Glomerular visceral epithelial cell (primary cell): ENCODE measurements around the gene LRIT1.

Source experiments
- DNase-seq: peaks from one replicate; pipeline ENCODE4 v3.0.0-alpha.2; 2016; ENCODE audit errors: extremely low spot score

LRIT1 gene

DNA sequence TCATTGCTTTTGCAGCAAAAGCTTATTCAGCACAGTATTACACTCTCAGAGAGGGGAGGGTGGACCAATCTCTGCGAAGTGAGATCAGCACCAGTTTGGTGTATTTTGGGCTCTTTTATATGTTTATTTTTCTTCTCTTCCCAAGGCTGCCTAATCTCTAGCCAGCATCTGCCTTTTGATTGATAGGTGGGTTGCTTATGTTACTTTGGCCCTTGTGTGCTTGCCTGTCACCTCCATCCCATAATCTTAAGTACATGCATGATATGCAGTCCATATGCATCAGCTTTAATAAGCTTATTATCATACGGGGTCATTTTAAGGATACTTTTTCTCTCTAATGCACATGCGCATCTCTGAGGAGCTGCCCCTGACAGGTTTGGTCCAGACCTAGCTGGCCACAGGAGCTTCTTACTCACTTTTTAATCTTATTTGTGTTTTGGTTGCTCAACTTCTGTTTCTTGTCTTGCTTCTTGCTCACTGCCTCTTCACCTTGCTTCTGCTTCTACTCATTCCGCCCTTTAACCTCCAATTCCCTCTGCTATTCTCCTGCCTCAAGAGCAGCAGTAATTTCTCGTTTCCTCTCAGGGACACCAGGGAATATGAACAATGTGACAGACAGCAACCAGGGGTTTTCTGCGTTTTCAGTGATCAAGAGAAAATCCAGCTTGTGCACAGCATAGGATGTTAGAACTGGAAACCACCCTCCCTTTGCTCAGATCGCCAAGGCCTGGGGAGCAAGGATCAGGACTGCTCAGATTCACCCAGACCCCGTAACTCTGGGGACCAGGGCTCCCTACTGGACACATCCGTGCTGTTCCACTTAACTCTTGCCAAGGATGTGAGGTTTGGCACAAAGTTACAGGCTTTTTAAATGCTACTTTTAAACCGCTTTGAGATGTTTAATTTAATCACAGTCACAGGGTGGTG is 13.5 kb upstream of the LRIT1 start:
- DNase-seq = no peak

DNA sequence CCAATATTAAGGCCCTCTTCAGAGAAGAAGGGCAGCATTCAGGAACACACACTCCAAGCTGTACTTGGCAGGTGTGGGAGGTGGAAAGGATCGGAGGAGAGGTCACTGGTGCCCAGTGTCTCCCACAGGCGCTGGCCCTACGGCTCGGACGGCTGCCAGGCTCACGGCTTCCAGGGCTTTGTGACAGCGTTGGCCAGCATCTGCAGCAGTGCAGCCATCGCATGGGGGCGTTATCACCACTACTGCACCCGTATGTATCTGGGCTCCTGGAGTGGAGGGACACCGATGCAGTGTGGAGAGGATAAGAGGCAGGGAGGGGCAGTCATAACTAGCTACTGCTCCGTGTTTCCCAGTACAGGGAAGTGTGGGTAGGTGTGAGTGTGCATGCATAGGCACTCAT is 7.4 kb upstream of the LRIT1 start:
- no peak for DNase-seq

GRCh38 chr10:84247496-84247895 is 6.2 kb upstream of the LRIT1 start:
- no peak for DNase-seq

DNA sequence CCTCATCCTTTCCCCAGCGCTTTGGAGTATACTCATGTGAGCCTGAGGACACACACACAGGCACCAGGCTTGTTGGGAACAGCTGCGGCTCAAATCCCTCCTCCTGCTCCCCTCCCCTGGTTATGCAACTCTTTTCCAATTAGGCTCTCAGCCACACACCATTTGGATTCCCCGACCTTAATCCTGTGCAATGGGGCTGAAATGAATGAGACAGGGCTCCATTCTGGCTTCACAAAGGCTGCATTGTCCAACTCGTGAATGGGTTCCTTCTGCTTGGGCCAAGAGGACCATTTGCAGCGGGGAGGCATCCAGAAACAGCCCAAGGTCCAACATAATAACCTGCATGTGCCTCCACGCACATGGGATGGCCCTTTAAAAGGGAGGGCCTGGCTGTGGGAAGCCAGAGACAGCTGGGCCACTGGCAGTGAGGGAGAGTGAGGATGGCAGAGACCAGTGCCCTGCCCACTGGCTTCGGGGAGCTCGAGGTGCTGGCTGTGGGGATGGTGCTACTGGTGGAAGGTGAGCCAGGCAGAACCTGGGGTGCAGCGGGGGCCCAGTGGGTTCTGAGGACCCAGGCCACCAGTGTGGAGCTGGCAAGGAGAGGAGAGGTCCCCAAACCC is 3.4 kb upstream of the LRIT1 start, which contains the start of gene RGR:
Gene RGR (plus strand): TSS at position 403 of the 620 bp plus-strand sequence. CDS start 38 bp downstream, at position 441.
- DNase-seq = no peak

GRCh38 chr10:84243759-84244158 is 2.4 kb upstream of the LRIT1 start:
- DNase-seq = no peak

- no peak for DNase-seq
These were observed 2.4 kb downstream of the LRIT1 start for GRCh38 chr10:84238909-84239308.

DNA sequence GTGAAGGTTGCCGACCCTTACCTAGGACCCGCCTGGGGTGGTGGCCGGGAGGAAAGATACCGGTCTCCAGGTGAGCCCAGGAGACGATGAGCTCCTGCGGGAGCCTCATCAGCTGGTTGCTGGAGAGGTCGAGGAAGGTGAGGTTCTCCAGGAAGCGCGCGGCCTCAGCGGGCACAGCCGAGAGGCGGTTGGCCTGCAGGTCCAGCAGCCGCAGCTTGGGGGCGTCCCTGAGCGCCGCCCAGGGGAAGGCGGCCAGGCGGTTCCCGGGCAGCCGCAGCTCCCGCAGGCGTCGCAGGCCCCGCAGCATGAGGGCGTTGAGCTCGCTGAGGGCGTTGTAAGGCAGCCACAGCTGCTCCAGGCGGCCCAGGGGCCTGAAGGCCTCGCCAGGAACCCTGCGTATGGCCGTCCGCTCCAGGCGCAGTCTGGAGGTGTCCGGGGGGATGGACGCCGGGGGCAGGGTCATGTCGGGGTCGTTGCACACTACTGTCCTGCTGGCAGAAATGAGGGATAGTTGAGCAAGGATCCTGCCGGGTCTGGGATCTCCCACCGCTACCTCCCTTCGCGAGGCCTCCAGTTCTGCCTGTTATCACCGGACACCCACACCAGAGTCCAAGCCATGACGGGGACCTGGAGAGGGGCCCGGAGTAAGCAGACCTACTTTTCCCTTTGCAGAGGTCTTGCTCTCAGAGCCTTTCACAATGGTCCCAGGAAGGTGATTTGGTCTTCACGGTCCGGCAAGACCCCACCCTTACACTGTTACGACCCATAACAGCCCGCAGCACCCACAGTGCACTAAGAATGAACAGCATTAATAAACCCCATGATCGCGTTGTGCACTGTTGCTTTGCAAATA is 3.9 kb downstream of the LRIT1 start:
- no peak for DNase-seq

DNA sequence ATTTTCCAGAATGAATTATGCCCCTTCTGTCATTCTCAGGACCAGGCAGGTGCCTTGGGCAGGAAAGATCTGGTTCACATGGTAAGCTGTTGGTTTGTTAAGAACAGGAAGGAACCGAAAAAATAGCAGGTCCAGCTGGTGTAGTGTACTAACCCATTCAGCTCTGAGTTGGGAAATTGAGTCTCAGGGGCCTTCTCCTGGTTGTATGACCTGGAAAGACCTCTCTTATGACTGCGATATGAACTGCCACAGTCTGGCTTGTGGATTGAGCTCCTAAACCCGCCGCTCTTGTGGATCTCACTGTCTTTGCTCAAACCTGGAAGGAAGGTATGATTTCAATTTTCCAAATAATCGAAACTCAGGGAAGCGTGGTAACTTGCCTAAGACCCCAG is 4.5 kb downstream of the LRIT1 start:
- DNase-seq = no peak

DNA sequence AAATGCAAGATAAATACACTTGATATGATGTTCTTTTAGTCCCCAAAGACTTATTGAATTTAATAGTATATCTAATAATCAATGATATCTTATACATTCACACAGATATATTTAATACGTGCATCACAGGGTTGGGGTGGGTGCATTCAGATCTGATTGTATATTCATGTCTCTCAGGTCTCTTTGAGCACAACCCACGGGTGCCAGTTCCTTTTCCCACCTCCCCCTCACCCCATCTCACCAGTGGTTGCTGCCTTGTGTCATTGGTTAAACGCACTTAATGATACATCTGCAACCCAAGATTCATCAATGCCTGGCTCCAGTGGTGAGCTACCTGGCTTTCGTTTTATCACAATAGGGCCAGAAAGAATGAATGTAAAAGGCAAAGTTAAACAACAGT is 6.2 kb downstream of the LRIT1 start:
- DNase-seq = no peak

DNA sequence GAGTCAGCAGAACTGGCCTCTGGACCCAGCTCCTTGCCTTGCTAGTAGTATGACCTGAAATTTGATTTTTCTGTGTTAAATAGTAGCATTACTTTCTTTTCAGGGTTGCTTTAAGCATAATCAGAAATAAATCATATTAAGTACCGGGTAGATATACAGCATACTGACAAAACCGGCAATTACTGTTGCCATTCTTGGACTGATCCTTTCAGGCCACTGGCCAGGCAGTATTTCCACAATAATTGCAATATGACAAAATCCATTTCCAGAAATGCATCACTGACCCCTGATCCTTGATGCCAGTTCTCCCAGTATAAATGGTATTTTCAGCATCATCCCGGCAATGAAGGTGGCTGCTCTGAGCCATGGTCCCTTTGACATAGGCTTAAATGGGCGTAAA is 6.9 kb downstream of the LRIT1 start:
- no peak for DNase-seq

GRCh38 chr10:84233940-84234339 is 7.4 kb downstream of the LRIT1 start:
- no peak for DNase-seq

GRCh38 chr10:84232376-84232775 is 9.0 kb downstream of the LRIT1 start:
- DNase-seq = no peak

GRCh38 chr10:84230359-84230758 is 11.0 kb downstream of the LRIT1 start:
- DNase-seq = no peak

- no peak for DNase-seq
These were observed 13.5 kb downstream of the LRIT1 start for GRCh38 chr10:84227810-84228209.

DNA sequence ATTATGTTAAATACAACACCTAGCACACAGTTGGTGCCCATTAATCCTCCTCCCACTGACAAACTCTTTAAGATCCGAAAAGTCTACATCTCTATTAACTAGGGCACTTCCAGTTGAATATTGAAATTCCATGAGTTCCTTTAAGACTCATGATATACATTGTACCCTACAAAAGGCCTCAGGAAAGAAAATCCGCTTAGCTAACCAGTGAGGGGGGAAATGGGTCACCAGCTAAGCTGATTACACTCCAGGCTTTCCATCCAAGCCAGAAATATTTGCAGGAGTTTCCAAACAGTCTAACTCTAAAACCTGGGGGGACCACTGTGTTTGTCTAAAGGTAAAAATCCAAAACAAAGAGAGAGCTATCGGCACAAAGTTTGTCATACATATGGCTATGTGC is 14.7 kb downstream of the LRIT1 start:
- no peak for DNase-seq

DNA sequence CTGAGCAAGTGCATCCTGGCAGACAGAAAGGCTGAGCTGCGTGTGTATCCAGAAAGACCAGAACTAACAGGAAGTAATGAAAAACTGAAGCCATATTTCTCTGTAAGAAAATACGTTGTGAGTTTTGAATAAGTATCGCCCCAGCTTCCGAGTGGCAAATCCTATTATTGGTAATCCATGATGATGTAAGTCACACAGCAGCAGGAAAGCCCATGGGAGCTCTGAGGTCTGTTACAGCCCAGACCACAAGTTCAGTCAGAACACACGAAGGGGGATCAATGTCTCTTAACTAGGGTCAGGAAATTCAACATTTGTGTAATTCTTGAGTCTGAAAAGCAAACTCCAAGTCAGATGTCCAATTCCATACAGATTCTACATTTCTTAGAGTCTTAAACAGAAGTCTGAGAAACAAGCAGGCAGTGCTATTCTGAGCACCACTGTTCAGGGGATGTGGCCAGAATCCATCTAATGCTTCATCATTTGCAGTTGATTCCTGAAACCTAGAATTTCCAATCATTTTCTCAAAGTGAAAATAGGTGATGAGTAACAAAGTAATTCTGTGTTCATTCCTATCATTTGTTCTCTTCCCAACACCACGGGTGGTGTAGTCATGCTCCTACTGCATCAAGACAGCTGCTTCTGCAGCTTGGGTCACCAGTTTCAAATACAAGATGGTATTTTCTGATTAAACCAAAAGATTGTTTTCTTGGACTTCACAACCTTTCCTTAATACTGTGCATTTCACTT is 15.7 kb downstream of the LRIT1 start, which contains the start of gene LRIT2:
Gene LRIT2 (minus strand): TSS at position 118 of the 747 bp plus-strand sequence. CDS start 24 bp downstream, at position 94.
- DNase-seq = no peak

- no peak for DNase-seq
These were observed 16.8 kb downstream of the LRIT1 start for GRCh38 chr10:84224411-84225028.

- DNase-seq = no peak
These were observed 19.4 kb downstream of the LRIT1 start for GRCh38 chr10:84221916-84222315.

DNA sequence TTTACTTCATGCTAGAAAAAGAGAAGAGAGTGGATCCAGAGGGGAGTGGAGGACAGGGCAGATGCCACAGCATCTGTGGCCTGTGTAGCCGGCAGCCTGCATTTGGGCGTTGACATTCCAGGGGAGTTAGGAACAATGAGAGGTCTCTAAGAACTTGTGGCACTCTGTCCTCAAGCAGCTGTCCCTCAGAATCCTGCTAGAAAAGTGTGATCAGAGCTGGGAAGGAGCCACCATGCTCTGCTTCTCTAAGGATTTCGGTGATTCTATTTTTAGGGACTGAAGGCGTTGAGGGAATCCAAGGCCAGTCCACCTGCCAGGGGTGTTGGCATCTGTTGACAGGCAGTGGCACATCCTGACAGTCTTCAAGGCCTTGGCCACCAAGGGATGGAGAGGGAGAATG is 23.6 kb downstream of the LRIT1 start:
- no peak for DNase-seq

GRCh38 chr10:84216834-84217233 is 24.5 kb downstream of the LRIT1 start:
- DNase-seq = no peak
